ENCODE measurements around the gene RND1. TPM values are rescaled to one million over a fixed set of nuclear protein-coding genes. Genes with fewer than 3 reads are reported as not detected.
A peak's percentile ranks its signal among the peaks of the same experiment; 100 is the strongest.

RND1 gene
- total and polyA plus RNA-seq, 2 of the 8 experiments (the other 6 are each of a cell fraction or from before 2014, with no cell fraction given) = 15.8 to 17.1 TPM

DNA sequence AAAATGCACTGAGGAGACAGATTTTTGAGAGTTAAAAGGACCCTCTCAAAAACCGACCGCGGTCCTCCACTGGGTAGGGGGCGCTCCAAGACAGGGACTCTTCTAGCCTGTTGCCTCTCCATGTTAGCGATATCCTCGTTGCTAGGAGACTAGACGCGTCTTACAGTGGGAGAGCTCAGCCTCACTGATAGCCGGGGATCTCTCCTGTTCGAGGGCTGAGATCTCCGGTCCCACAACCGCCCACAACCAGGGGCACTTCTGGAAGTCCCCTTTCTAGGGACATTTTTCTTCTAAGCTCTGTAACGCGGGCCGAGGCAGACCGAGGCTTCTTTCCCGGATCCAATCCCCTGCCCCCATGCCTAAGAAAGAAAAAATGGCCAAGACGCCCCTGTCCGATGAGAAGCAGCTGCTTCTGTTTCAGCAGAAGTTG, 38.3 kb upstream of the RND1 start (continued):
- TF ChIP-seq, protein P1, sequence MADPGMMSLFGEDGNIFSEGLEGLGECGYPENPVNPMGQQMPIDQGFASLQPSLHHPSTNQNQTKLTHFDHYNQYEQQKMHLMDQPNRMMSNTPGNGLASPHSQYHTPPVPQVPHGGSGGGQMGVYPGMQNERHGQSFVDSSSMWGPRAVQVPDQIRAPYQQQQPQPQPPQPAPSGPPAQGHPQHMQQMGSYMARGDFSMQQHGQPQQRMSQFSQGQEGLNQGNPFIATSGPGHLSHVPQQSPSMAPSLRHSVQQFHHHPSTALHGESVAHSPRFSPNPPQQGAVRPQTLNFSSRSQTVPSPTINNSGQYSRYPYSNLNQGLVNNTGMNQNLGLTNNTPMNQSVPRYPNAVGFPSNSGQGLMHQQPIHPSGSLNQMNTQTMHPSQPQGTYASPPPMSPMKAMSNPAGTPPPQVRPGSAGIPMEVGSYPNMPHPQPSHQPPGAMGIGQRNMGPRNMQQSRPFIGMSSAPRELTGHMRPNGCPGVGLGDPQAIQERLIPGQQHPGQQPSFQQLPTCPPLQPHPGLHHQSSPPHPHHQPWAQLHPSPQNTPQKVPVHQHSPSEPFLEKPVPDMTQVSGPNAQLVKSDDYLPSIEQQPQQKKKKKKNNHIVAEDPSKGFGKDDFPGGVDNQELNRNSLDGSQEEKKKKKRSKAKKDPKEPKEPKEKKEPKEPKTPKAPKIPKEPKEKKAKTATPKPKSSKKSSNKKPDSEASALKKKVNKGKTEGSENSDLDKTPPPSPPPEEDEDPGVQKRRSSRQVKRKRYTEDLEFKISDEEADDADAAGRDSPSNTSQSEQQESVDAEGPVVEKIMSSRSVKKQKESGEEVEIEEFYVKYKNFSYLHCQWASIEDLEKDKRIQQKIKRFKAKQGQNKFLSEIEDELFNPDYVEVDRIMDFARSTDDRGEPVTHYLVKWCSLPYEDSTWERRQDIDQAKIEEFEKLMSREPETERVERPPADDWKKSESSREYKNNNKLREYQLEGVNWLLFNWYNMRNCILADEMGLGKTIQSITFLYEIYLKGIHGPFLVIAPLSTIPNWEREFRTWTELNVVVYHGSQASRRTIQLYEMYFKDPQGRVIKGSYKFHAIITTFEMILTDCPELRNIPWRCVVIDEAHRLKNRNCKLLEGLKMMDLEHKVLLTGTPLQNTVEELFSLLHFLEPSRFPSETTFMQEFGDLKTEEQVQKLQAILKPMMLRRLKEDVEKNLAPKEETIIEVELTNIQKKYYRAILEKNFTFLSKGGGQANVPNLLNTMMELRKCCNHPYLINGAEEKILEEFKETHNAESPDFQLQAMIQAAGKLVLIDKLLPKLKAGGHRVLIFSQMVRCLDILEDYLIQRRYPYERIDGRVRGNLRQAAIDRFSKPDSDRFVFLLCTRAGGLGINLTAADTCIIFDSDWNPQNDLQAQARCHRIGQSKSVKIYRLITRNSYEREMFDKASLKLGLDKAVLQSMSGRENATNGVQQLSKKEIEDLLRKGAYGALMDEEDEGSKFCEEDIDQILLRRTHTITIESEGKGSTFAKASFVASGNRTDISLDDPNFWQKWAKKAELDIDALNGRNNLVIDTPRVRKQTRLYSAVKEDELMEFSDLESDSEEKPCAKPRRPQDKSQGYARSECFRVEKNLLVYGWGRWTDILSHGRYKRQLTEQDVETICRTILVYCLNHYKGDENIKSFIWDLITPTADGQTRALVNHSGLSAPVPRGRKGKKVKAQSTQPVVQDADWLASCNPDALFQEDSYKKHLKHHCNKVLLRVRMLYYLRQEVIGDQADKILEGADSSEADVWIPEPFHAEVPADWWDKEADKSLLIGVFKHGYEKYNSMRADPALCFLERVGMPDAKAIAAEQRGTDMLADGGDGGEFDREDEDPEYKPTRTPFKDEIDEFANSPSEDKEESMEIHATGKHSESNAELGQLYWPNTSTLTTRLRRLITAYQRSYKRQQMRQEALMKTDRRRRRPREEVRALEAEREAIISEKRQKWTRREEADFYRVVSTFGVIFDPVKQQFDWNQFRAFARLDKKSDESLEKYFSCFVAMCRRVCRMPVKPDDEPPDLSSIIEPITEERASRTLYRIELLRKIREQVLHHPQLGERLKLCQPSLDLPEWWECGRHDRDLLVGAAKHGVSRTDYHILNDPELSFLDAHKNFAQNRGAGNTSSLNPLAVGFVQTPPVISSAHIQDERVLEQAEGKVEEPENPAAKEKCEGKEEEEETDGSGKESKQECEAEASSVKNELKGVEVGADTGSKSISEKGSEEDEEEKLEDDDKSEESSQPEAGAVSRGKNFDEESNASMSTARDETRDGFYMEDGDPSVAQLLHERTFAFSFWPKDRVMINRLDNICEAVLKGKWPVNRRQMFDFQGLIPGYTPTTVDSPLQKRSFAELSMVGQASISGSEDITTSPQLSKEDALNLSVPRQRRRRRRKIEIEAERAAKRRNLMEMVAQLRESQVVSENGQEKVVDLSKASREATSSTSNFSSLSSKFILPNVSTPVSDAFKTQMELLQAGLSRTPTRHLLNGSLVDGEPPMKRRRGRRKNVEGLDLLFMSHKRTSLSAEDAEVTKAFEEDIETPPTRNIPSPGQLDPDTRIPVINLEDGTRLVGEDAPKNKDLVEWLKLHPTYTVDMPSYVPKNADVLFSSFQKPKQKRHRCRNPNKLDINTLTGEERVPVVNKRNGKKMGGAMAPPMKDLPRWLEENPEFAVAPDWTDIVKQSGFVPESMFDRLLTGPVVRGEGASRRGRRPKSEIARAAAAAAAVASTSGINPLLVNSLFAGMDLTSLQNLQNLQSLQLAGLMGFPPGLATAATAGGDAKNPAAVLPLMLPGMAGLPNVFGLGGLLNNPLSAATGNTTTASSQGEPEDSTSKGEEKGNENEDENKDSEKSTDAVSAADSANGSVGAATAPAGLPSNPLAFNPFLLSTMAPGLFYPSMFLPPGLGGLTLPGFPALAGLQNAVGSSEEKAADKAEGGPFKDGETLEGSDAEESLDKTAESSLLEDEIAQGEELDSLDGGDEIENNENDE (IDR thresholded peaks at IDR 0.05; ENCODE audit: insufficient replicate concordance, low read length) = no peak
- peak; percentile 2 for TF ChIP-seq NANOG (IDR thresholded peaks at IDR 0.05; ENCODE audit: insufficient read depth, low read depth, low read length, poor library complexity, severe bottlenecking)
- TF ChIP-seq CHD2 (IDR thresholded peaks at IDR 0.05; ENCODE audit: low read length) = no peak
- TF ChIP-seq JUND (IDR thresholded peaks at IDR 0.05; ENCODE audit: low read length) = no peak
- no peak for TF ChIP-seq SIX5 (IDR thresholded peaks at IDR 0.05; ENCODE audit: low read depth, low read length)
- TF ChIP-seq HDAC2 (IDR thresholded peaks at IDR 0.05; ENCODE audit: borderline replicate concordance in 1 of 2, low read depth in 2 of 2, low read length in 2 of 2) = no peak
- TF ChIP-seq POU5F1 (IDR thresholded peaks at IDR 0.05; ENCODE audit: low read depth, low read length) = no peak
- TF ChIP-seq SP2 (IDR thresholded peaks at IDR 0.05; ENCODE audit: low read length) = peak; percentile 91
- TF ChIP-seq SIN3A (conservative IDR thresholded peaks at IDR 0.05 in 1 of 2, IDR thresholded peaks at IDR 0.05 in 1 of 2; ENCODE audit: low read depth in 1 of 2, low read length in 2 of 2) = peak; percentile 95 to 97
- TF ChIP-seq NRF1 (IDR thresholded peaks at IDR 0.05; ENCODE audit: low read depth, low read length) = no peak
- TF ChIP-seq RAD21 (IDR thresholded peaks at IDR 0.05 in 1 of 2, conservative IDR thresholded peaks at IDR 0.05 in 1 of 2; ENCODE audit: low read depth in 2 of 2, low read length in 2 of 2) = peak in 1 of 2 experiments; percentile 35; a peak in 2 of 4 replicates
